ENCODE results near the gene GSTCD.

- TF ChIP-seq EZH2 (IDR thresholded peaks at IDR 0.05; ENCODE audit: borderline replicate concordance, low read depth, low read length, poor library complexity, severe bottlenecking) (no peak), CTCF (conservative IDR thresholded peaks at IDR 0.05; ENCODE audit: low read depth, low read length) (no peak)
Observed at GRCh38 chr4:105871997-105872396, 163.4 kb downstream of the GSTCD start.
